ENCODE results near the gene MRPL16. TPM values are rescaled to one million over a fixed set of nuclear protein-coding genes. Genes with fewer than 3 reads are reported as not detected.

The MRPL16 gene
- total and polyA plus RNA-seq, 2 of the 4 experiments (the other 2 are of a cell fraction) = 43.9 to 71.3 TPM

DNA sequence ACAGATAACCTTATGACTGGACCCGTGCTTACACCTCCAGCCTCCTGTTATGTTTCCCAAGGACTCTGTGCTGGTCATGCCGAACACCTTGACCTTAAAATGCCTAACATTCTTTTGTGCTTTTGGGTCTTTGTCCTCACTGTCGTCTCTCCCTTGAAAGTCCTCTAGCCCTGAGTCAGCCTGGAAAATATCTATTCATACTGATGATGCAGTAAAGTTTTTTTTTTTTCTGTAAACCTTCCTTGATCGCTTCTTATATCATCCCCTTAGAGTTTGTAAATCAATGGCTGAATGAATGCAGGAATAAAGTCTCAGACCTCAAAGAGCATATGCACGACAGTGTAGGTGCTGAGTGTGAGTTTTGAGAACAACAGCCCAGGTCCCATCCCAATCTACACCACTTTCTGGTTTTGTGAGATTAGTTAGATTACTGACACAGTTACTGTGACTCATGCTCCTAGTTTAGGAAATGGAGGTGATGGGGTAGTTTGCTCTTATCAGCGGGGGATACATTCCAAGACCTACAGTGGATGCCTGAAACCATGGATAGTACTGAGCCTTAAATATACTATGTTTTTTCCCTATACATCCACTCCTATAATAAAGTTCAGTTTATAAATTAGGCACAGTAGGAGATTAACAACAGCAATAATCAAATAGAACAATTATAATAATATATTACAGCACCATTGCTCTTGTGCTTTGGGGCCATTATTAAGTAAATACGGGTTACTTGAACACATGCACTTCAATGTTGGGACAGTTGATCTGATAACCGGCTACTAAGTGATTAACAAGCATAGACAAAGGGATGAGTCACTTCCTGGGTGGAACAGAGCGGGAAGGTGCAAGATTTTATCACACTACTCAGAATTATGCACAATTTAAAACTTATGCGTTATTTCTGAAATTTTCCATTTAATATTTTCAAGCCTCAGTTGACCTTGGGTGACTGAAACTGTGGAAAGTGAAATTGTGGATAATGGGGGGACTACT, 47.2 kb upstream of the MRPL16 start:
- H2BK120ac ChIP-seq (ENCODE audit: low read depth, low read length) = no peak overlapping the region
- H2BK20ac ChIP-seq (ENCODE audit: low read depth, low read length) = no peak overlapping the region
- no peak overlapping the region for H3K18ac ChIP-seq (ENCODE audit: low read depth, low read length)
- H3K27me3 ChIP-seq (ENCODE audit: control insufficient read depth, insufficient read depth, low read length) = no peaks in the 10 kb centered on the region
- no peak overlapping the region for H3K4me3 ChIP-seq (ENCODE audit: insufficient read depth, low read depth, low read length)
- H2AK9ac ChIP-seq (replicated peaks; ENCODE audit: low read depth, low read length, poor library complexity) = no peak overlapping the region
- no peak overlapping the region for H3K56ac ChIP-seq (ENCODE audit: extremely low read depth, insufficient read depth, low read length)
- H3K27ac ChIP-seq (ENCODE audit: insufficient read depth, low read length) = no peak overlapping the region
- no peak overlapping the region for H4K8ac ChIP-seq (ENCODE audit: low read depth in 2 of 2, low read length in 2 of 2)
- no peak for ATAC-seq (ENCODE audit: low read depth)
- H3K4ac ChIP-seq (ENCODE audit: low read depth, low read length) = no peak overlapping the region
- ChIA-PET POLR2A (ENCODE audit: unreplicated experiment) (no interaction called here), CTCF (no interaction called here)
- H2BK15ac ChIP-seq (ENCODE audit: low read depth, low read length) = no peak overlapping the region
- H3K36me3 ChIP-seq (ENCODE audit: control insufficient read depth, insufficient read depth, low read length) = no peaks in the 10 kb centered on the region
- H3K79me1 ChIP-seq (ENCODE audit: low read depth in 1 of 2, low read length in 2 of 2) = no peaks in the 10 kb centered on the region
- H3K14ac ChIP-seq (replicated peaks; ENCODE audit: low read depth, low read length) = no peak overlapping the region
- BruUV-seq (replicated peaks) = no TSS peak
- H3K4me1 ChIP-seq (ENCODE audit: control insufficient read depth, insufficient read depth, low read length) = no peaks in the 10 kb centered on the region
- H2BK5ac ChIP-seq (ENCODE audit: low read depth, low read length, poor library complexity, severe bottlenecking) = no peak overlapping the region
- dilution Hi-C loops (cut with HindIII; ENCODE audit: low sequenced_read_pairs, unreplicated experiment) = no loop called here
- no peak overlapping the region for H2AFZ ChIP-seq (replicated peaks; ENCODE audit: low read length, poor library complexity)
- in situ Hi-C loops (cut with MboI; ENCODE audit: low sequenced_read_pairs) = no loop called here
- no peak overlapping the region for H4K5ac ChIP-seq (ENCODE audit: low read depth, low read length)
- intact Hi-C loops (cut with micrococcal nuclease) = no loop called here
- no peak for TF ChIP-seq CHD1 (IDR thresholded peaks at IDR 0.05; ENCODE audit: low read depth, low read length)
- TF ChIP-seq RFX5 (IDR thresholded peaks at IDR 0.05; ENCODE audit: low read depth, low read length) = no peak
- TF ChIP-seq, protein P1, sequence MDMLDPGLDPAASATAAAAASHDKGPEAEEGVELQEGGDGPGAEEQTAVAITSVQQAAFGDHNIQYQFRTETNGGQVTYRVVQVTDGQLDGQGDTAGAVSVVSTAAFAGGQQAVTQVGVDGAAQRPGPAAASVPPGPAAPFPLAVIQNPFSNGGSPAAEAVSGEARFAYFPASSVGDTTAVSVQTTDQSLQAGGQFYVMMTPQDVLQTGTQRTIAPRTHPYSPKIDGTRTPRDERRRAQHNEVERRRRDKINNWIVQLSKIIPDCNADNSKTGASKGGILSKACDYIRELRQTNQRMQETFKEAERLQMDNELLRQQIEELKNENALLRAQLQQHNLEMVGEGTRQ (IDR thresholded peaks at IDR 0.05; ENCODE audit: low read depth, low read length) = no peak
- TF ChIP-seq, protein P2, sequence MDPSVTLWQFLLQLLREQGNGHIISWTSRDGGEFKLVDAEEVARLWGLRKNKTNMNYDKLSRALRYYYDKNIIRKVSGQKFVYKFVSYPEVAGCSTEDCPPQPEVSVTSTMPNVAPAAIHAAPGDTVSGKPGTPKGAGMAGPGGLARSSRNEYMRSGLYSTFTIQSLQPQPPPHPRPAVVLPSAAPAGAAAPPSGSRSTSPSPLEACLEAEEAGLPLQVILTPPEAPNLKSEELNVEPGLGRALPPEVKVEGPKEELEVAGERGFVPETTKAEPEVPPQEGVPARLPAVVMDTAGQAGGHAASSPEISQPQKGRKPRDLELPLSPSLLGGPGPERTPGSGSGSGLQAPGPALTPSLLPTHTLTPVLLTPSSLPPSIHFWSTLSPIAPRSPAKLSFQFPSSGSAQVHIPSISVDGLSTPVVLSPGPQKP (IDR thresholded peaks at IDR 0.05; ENCODE audit: borderline replicate concordance, low read depth, low read length) = no peak
- no peak for TF ChIP-seq MXI1 (IDR thresholded peaks at IDR 0.05; ENCODE audit: borderline replicate concordance, low read depth, low read length)
- TF ChIP-seq CEBPB (IDR thresholded peaks at IDR 0.05; ENCODE audit: low read depth, low read length) = no peak
- TF ChIP-seq RCOR1 (IDR thresholded peaks at IDR 0.05; ENCODE audit: insufficient replicate concordance, low read length) = no peak
- no peaks in the 10 kb centered on the region for H4K20me1 ChIP-seq (ENCODE audit: insufficient read depth, low read length)
- H3K4me2 ChIP-seq (ENCODE audit: low read depth, low read length) = no peak overlapping the region
- 0% methylated on average over 1 of the region's 10 CpGs; no CpG with 5 or more reads in 1 of the 2 experiments for WGBS, 2 experiments (ENCODE audit: extremely low coverage in 2 of 2, insufficient read length in 1 of 2)
- H2AK5ac ChIP-seq (ENCODE audit: low read depth, low read length) = no peak overlapping the region
- no peak overlapping the region for H3K9ac ChIP-seq (ENCODE audit: low read depth, low read length)
- H3K9me3 ChIP-seq (ENCODE audit: control insufficient read depth, insufficient read depth, low read length) = no peaks in the 10 kb centered on the region
- H4K91ac ChIP-seq (ENCODE audit: insufficient read depth, low read depth, low read length) = no peak overlapping the region
- no peaks in the 10 kb centered on the region for H3K9me1 ChIP-seq (ENCODE audit: insufficient read depth, low read length)
- no peak for DNase-seq
- H3K23ac ChIP-seq (ENCODE audit: low read depth, low read length) = no peak overlapping the region

All from IMR-90 (cell line).